ENCODE measurements around the gene TP53TG5. TPM values are rescaled to one million over a fixed set of nuclear protein-coding genes. Genes with fewer than 3 reads are reported as not detected.
A peak's percentile ranks its signal among the peaks of the same experiment; 100 is the strongest.

TP53TG5 gene
- total RNA-seq, 1 donor from 2014 or later, result not detected

DNA sequence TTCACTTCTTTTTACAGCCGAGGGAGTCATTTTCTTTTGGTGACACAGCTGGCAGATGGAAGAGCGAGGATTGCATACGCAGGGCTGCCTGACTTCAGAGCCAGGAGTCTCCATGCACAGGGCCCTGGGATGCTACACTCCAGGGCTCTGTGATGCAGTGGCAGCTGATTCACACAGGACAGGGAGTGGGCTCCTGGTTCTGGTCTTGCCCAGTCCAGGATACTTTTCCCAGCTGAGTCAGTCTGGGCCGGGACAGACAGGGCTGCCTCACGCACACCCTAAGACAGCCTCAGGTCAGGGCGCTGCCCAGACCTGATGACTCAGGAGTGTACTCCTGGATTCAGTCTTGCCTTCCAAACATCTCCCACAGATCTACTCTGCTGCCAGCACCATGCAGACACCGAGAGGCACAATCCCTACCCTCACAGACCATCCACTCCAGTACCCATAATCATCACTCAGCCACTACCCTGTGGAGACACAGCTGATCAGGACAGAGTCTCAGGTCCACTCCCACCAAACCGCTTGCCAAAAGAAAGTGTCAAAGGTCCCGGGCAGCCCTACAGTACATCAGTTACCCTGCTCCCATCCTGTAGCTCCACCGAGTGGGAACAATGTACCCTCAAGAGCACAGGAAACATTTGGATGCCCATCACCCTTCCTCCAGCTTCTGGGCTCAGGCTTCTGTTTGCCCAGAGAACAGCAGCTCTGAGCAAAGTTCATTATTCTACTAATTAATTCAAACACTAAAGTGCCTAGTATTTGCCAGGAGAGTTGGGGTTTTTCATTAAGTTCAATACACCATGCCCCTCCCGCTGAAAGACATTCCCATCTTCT is 41.4 kb downstream of the TP53TG5 start:
- peak overlapping the region; percentile 96 for H3K27ac ChIP-seq (ENCODE audit: low read depth, low read length)
- peaks cover 19 to 29% (median 27%) of the 10 kb centered on the region in 3 donors for H3K36me3 ChIP-seq (ENCODE audit: control insufficient read depth in 3 of 3, insufficient read depth in 3 of 3, low read length in 3 of 3)
- H3K4me3 ChIP-seq (ENCODE audit: low read length in 3 of 3), result peak overlapping the region in 2 of 3 donors; percentile 37 to 52
- H3K9ac ChIP-seq (ENCODE audit: low read depth in 1 of 3, low read length in 3 of 3), result peak overlapping the region; percentile 38 to 74 (median 58)
- peaks cover 53 to 60% (median 54%) of the 10 kb centered on the region in 3 donors for H3K4me1 ChIP-seq (ENCODE audit: control insufficient read depth in 3 of 3, insufficient read depth in 3 of 3, low read length in 3 of 3)
- no peaks in the 10 kb centered on the region for H3K9me3 ChIP-seq (ENCODE audit: control insufficient read depth in 3 of 3, low read length in 3 of 3)
- H3K27me3 ChIP-seq (ENCODE audit: control insufficient read depth in 3 of 3, insufficient read depth in 3 of 3, low read length in 3 of 3), result no peaks in the 10 kb centered on the region

DNA sequence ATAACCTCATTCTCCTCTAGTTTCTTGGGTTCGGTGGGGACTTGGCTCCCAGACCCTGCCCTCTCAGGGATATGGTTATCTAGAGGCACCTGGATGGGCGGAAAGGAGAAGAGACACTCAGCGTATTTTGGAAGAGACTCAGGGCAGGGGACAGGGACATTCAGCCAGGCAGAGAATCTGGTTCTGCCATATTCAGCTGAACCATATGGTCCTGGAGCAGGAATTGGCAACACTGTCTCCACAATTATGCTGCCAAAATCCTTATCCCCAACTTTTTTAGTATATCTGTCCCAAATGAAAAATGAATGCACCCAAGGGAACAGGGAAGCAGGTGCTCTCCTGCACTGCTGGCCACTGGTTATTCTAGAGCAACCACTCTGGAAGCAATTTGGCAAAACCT is 47.6 kb downstream of the TP53TG5 start:
- no peak overlapping the region for H3K27ac ChIP-seq (ENCODE audit: low read depth, low read length)
- peaks cover 61 to 75% (median 69%) of the 10 kb centered on the region in 3 donors for H3K36me3 ChIP-seq (ENCODE audit: control insufficient read depth in 3 of 3, insufficient read depth in 3 of 3, low read length in 3 of 3)
- H3K9me3 ChIP-seq (ENCODE audit: control insufficient read depth in 3 of 3, low read length in 3 of 3), result no peaks in the 10 kb centered on the region
- H3K4me1 ChIP-seq (ENCODE audit: control insufficient read depth in 3 of 3, insufficient read depth in 3 of 3, low read length in 3 of 3), result peaks cover 0 to 7% (median 2%) of the 10 kb centered on the region in 3 donors
- no peak overlapping the region for H3K9ac ChIP-seq (ENCODE audit: low read depth in 1 of 3, low read length in 3 of 3)
- no peaks in the 10 kb centered on the region for H3K27me3 ChIP-seq (ENCODE audit: control insufficient read depth in 3 of 3, insufficient read depth in 3 of 3, low read length in 3 of 3)
- no peak overlapping the region for H3K4me3 ChIP-seq (ENCODE audit: low read length in 3 of 3)

DNA sequence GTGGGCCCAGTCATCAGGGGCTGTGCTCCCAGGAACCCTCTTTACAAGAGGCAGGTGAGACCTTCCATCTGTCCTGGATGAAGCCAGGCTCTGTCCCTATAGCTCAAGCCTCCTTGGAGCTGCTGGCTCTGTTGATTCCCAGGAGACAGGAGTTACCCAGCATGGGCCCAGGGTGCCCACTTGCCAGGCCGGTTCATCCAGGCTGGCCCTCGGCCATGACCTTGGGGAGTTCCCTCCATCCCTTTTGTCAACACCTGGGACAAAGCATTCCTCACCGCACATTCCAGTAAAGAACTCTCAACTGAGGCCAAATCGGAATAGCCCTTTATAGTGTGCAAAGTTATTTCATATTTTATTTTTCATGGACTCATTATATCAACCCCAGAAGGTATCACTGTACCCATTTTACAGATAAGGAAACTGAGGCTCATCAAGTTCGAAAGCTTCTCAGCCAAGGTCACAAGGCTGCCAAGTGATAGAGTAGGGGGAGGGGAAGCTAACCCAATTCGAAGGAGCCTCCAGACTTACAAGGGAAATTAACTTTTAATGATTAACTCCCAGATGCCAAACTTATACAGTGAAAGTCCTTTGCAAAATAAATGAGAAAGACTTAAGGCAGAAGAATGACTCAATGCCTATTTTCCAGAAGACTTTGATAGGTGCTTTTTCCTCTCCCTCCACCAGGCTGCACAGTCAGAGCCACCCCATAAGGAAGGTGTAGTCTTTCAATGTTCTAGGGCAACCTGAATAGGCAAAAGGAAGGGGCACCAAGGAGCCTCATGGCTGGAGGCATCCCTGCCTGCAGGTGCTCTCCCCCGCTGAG is 48.4 kb downstream of the TP53TG5 start:
- H3K27me3 ChIP-seq (ENCODE audit: control insufficient read depth in 3 of 3, insufficient read depth in 3 of 3, low read length in 3 of 3), result no peaks in the 10 kb centered on the region
- no peak overlapping the region for H3K27ac ChIP-seq (ENCODE audit: low read depth, low read length)
- no peaks in the 10 kb centered on the region for H3K9me3 ChIP-seq (ENCODE audit: control insufficient read depth in 3 of 3, low read length in 3 of 3)
- H3K9ac ChIP-seq (ENCODE audit: low read depth in 1 of 3, low read length in 3 of 3), result no peak overlapping the region
- H3K36me3 ChIP-seq (ENCODE audit: control insufficient read depth in 3 of 3, insufficient read depth in 3 of 3, low read length in 3 of 3), result peaks cover 55 to 68% (median 68%) of the 10 kb centered on the region in 3 donors
- no peak overlapping the region for H3K4me3 ChIP-seq (ENCODE audit: low read length in 3 of 3)
- peaks cover 0 to 7% (median 2%) of the 10 kb centered on the region in 3 donors for H3K4me1 ChIP-seq (ENCODE audit: control insufficient read depth in 3 of 3, insufficient read depth in 3 of 3, low read length in 3 of 3)

DNA sequence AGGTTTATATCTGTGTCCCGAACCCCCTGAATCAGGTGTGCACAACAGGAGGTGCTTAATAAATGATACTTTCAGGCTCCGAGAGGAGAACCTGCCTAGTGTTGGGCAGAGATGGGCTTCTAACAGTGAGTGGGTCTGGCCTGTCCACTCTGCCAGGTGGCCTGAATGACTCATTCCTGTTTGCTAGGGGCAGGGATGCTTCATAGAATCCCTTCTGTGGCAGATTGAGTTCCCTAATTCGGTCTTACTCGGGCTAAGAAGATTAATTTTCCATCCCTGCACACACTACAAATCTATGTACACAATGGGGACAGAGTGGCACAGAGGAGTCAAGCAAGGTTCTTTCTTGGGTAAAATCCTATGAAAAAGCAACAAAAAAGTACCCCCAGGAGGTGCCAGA is 49.7 kb downstream of the TP53TG5 start:
- H3K27me3 ChIP-seq (ENCODE audit: control insufficient read depth in 3 of 3, insufficient read depth in 3 of 3, low read length in 3 of 3), result no peaks in the 10 kb centered on the region
- H3K9me3 ChIP-seq (ENCODE audit: control insufficient read depth in 3 of 3, low read length in 3 of 3), result no peaks in the 10 kb centered on the region
- no peak overlapping the region for H3K9ac ChIP-seq (ENCODE audit: low read depth in 1 of 3, low read length in 3 of 3)
- H3K36me3 ChIP-seq (ENCODE audit: control insufficient read depth in 3 of 3, insufficient read depth in 3 of 3, low read length in 3 of 3), result peaks cover 55 to 67% (median 65%) of the 10 kb centered on the region in 3 donors
- peaks cover 0 to 7% (median 2%) of the 10 kb centered on the region in 3 donors for H3K4me1 ChIP-seq (ENCODE audit: control insufficient read depth in 3 of 3, insufficient read depth in 3 of 3, low read length in 3 of 3)
- no peak overlapping the region for H3K27ac ChIP-seq (ENCODE audit: low read depth, low read length)
- H3K4me3 ChIP-seq (ENCODE audit: low read length in 3 of 3), result no peak overlapping the region

DNA sequence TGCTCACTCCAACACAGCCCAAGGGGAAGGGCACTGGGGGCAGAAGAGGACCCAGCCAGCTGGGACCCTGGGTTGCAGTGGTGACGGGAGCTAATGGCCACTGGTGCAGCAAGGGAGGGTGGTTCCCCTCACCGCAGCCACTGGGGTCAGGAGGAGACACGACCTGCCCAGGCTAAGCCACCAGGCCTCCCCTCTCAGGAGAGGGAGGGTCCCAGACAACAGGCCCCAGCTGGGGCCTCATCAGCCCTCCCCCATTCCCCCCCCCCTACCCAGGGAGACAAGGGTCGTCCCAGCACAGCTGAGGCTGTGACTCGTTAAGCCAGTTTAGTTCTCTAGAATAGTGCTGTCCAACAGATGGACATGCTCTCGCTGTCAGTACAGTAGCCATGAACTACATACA is 52.8 kb downstream of the TP53TG5 start:
- Histone ChIP-seq H3K9ac (ENCODE audit: low read depth in 1 of 3, low read length in 3 of 3) (no peak overlapping the region), H3K36me3 (ENCODE audit: control insufficient read depth in 3 of 3, insufficient read depth in 3 of 3, low read length in 3 of 3) (peaks cover 36 to 43% (median 43%) of the 10 kb centered on the region in 3 donors), H3K27ac (ENCODE audit: low read depth, low read length) (no peak overlapping the region), H3K4me1 (ENCODE audit: control insufficient read depth in 3 of 3, insufficient read depth in 3 of 3, low read length in 3 of 3) (peaks cover 0 to 7% (median 2%) of the 10 kb centered on the region in 3 donors), H3K27me3 (ENCODE audit: control insufficient read depth in 3 of 3, insufficient read depth in 3 of 3, low read length in 3 of 3) (no peaks in the 10 kb centered on the region), H3K4me3 (ENCODE audit: low read length in 3 of 3) (no peak overlapping the region), H3K9me3 (ENCODE audit: control insufficient read depth in 3 of 3, low read length in 3 of 3) (no peaks in the 10 kb centered on the region)

DNA sequence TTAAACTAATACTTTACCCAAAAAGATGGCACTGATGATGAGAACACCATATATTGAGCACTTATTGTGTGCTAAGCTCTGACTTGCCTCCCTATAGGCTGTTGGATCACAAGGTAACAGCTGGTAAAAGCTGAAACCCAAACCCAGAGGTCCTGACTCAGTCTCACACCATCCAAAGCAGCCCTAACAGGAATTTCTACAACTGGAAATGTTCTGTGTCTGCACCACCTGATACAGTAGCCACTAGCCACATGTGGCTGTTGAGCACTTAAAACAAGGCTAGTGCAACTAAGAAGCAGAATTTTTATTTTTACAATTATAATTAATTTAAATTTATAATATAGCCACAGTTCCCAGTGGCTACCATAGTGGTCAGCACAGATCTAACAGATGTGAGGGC is 54.4 kb downstream of the TP53TG5 start:
- Histone ChIP-seq H3K9ac (ENCODE audit: low read depth in 1 of 3, low read length in 3 of 3) (no peak overlapping the region), H3K4me3 (ENCODE audit: low read length in 3 of 3) (no peak overlapping the region), H3K27ac (ENCODE audit: low read depth, low read length) (peak overlapping the region; percentile 19), H3K9me3 (ENCODE audit: control insufficient read depth in 3 of 3, low read length in 3 of 3) (no peaks in the 10 kb centered on the region), H3K27me3 (ENCODE audit: control insufficient read depth in 3 of 3, insufficient read depth in 3 of 3, low read length in 3 of 3) (peaks cover 0 to under 1% (median 0%) of the 10 kb centered on the region in 3 donors), H3K36me3 (ENCODE audit: control insufficient read depth in 3 of 3, insufficient read depth in 3 of 3, low read length in 3 of 3) (peaks cover 20 to 28% (median 27%) of the 10 kb centered on the region in 3 donors), H3K4me1 (ENCODE audit: control insufficient read depth in 3 of 3, insufficient read depth in 3 of 3, low read length in 3 of 3) (peaks cover 0 to 1% (median under 1%) of the 10 kb centered on the region in 3 donors)

DNA sequence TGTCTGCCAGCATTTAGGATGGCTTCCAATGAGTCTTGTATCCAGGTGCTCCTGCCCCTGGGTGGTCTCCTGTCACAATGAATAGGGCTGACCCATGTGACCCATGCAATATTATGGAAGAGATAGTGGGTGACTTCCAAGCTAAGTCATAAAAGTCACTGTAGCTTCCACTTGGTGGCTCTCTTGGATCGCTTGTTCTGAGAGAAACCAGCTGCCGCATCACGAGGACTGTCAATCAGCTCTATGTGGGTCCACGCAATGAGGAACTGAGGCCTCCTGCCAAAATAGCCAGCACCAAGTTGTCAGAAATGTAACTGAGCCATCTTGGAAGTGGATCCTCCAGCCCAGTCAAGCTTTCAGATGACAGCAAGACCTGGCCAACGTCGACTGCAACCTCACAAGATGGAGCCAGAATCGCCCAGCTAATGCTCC is 55.2 kb downstream of the TP53TG5 start:
- Histone ChIP-seq H3K27me3 (ENCODE audit: control insufficient read depth in 3 of 3, insufficient read depth in 3 of 3, low read length in 3 of 3) (peaks cover 0 to 4% (median 0%) of the 10 kb centered on the region in 3 donors), H3K9ac (ENCODE audit: low read depth in 1 of 3, low read length in 3 of 3) (peak overlapping the region in 1 of 3 donors; percentile 40), H3K36me3 (ENCODE audit: control insufficient read depth in 3 of 3, insufficient read depth in 3 of 3, low read length in 3 of 3) (peaks cover 13 to 21% (median 19%) of the 10 kb centered on the region in 3 donors), H3K9me3 (ENCODE audit: control insufficient read depth in 3 of 3, low read length in 3 of 3) (no peaks in the 10 kb centered on the region), H3K27ac (ENCODE audit: low read depth, low read length) (peak overlapping the region; percentile 19), H3K4me1 (ENCODE audit: control insufficient read depth in 3 of 3, insufficient read depth in 3 of 3, low read length in 3 of 3) (no peaks in the 10 kb centered on the region), H3K4me3 (ENCODE audit: low read length in 3 of 3) (no peak overlapping the region)

Small RNA genes lying within 50 kb of the gene (small RNA-seq; reads per million reads assigned to genes)
- gene MIR6812, result not detected

Other genes with a start within 250 kb of the TP53TG5 start
- not detected for gene PI3, start 203.4 kb downstream of the TP53TG5 start, total RNA-seq
- not detected for gene SEMG1, start 171.3 kb downstream of the TP53TG5 start, total RNA-seq
- not detected for gene SEMG2, start 157.0 kb downstream of the TP53TG5 start, total RNA-seq
- not detected for gene SLPI, start 123.8 kb downstream of the TP53TG5 start, total RNA-seq
- not detected for gene RBPJL, start 71.5 kb downstream of the TP53TG5 start, total RNA-seq
- gene MATN4, start 70.0 kb downstream of the TP53TG5 start, total RNA-seq, result 0.52 TPM
- gene SDC4, start 29.9 kb downstream of the TP53TG5 start, total RNA-seq, result 4.2 TPM
- gene SYS1, start 15.2 kb downstream of the TP53TG5 start, total RNA-seq, result 13.6 TPM
- 3.7 TPM for gene DBNDD2, start 30.0 kb upstream of the TP53TG5 start, total RNA-seq
- 16.2 TPM for gene PIGT, start 37.8 kb upstream of the TP53TG5 start, total RNA-seq
- not detected for gene WFDC2, start 91.4 kb upstream of the TP53TG5 start, total RNA-seq
- gene SPINT3, start 137.3 kb upstream of the TP53TG5 start, total RNA-seq, result not detected
- gene WFDC6, start 161.2 kb upstream of the TP53TG5 start, total RNA-seq, result not detected
- not detected for gene EPPIN, start 169.1 kb upstream of the TP53TG5 start, total RNA-seq
- gene WFDC8, start 201.0 kb upstream of the TP53TG5 start, total RNA-seq, result not detected

Data from skeletal muscle tissue (tissue), 5 donors.